ENCODE results near the gene PROM1. TPM values are rescaled to one million over a fixed set of nuclear protein-coding genes. Genes with fewer than 3 reads are reported as not detected.

PROM1 gene
- total and polyA plus RNA-seq, 9 of the 15 experiments (the other 6 are each of a cell fraction or from before 2014, with no cell fraction given), result 0.05 TPM; not detected in 8

- H3K9ac ChIP-seq (ENCODE audit: insufficient read depth in 1 of 2, low read depth in 2 of 2, low read length in 2 of 2), result no peak overlapping the region
These were observed 100.2 kb downstream of the PROM1 start for GRCh38 chr4:15983610-15984009.

More at GRCh38 chr4:15983610-15984009, 100.2 kb downstream of the PROM1 start:
- no peaks in the 10 kb centered on the region for H4K20me1 ChIP-seq (replicated peaks; ENCODE audit: control insufficient read depth, insufficient read depth, low read length)
- TF ChIP-seq FOXJ3 (CRISPR knock-in tag; IDR thresholded peaks at IDR 0.05), result no peak
- TF ChIP-seq PRMT5 (CRISPR knock-in tag; IDR thresholded peaks at IDR 0.05), result no peak
- no peak for TF ChIP-seq SETDB1 (IDR thresholded peaks at IDR 0.05; ENCODE audit: low read length)
- no peak for TF ChIP-seq NFE2 (IDR thresholded peaks at IDR 0.05; ENCODE audit: low read depth)
- TF ChIP-seq NR3C1 (CRISPR knock-in tag; IDR thresholded peaks at IDR 0.05), result no peak
- no peak for TF ChIP-seq MECOM (CRISPR knock-in tag; IDR thresholded peaks at IDR 0.05)
- no peak for TF ChIP-seq ZNF24 (IDR thresholded peaks at IDR 0.05)
- no peak for TF ChIP-seq ZNF134 (CRISPR knock-in tag; conservative IDR thresholded peaks at IDR 0.05)
- TF ChIP-seq ZNF324 (CRISPR knock-in tag; IDR thresholded peaks at IDR 0.05), result no peak
- TF ChIP-seq NCOA1 (IDR thresholded peaks at IDR 0.05; ENCODE audit: low read depth), result no peak
- no peak for TF ChIP-seq CBX1 (IDR thresholded peaks at IDR 0.05; ENCODE audit: low read depth)
- TF ChIP-seq SFPQ (IDR thresholded peaks at IDR 0.05; ENCODE audit: low read depth, low read length), result no peak
- TF ChIP-seq ZNF695 (CRISPR knock-in tag; IDR thresholded peaks at IDR 0.05), result no peak
- TF ChIP-seq SAP30 (IDR thresholded peaks at IDR 0.05; ENCODE audit: borderline replicate concordance, insufficient read depth, low read depth, low read length, poor library complexity, severe bottlenecking), result no peak
- TF ChIP-seq NR2F6 (CRISPR knock-in tag; IDR thresholded peaks at IDR 0.05), result no peak
- ChIA-PET CTCF (ENCODE audit: low intra/inter-chr PET ratio) (no interaction called here), POLR2A (no interaction called here)
- no peaks in the 10 kb centered on the region for H3K36me3 ChIP-seq (ENCODE audit: control insufficient read depth, insufficient read depth, low read length)
- no peaks in the 10 kb centered on the region for H3K4me1 ChIP-seq (replicated peaks in 1 of 2; ENCODE audit: control insufficient read depth in 2 of 2, insufficient read depth in 2 of 2, low read length in 2 of 2)
- H2AFZ ChIP-seq (ENCODE audit: low read depth, low read length), result no peak overlapping the region
- BruUV-seq (replicated peaks), result no TSS peak
- H3K4me3 ChIP-seq, result no peak overlapping the region
- H3K27me3 ChIP-seq (ENCODE audit: control insufficient read depth in 2 of 2, insufficient read depth in 2 of 2, low read length in 2 of 2), result peaks cover 0 to 14% of the 10 kb centered on the region in 2 experiments; a peak in 3 of 5 replicates
- no peak for DNase-seq (ENCODE audit: extremely low read depth in 1 of 4, low spot score in 3 of 4)
- no peak overlapping the region for H3K27ac ChIP-seq (ENCODE audit: extremely low read depth, low read depth, low read length)
- no peaks in the 10 kb centered on the region for H3K9me1 ChIP-seq (ENCODE audit: control insufficient read depth, insufficient read depth, low read length)
- no peak for FAIRE-seq
- H3K4me2 ChIP-seq (ENCODE audit: insufficient read depth, low read length), result no peak overlapping the region
- 5% methylated on average over 2 of the region's 2 CpGs for WGBS (ENCODE audit: insufficient coverage, low coverage, missing lambda C conversion rate)
- no peaks in the 10 kb centered on the region for H3K9me3 ChIP-seq (replicated peaks; ENCODE audit: control insufficient read depth, insufficient read depth, low read depth, low read length)
- ATAC-seq, result no peak
- in situ Hi-C loops (cut with MboI) (no loop called here), intact Hi-C loops (cut with micrococcal nuclease) (no loop called here)
- no peaks in the 10 kb centered on the region for H3K79me2 ChIP-seq (ENCODE audit: control insufficient read depth, insufficient read depth, low read length)

Data from K562 (cell line).